ENCODE measurements around the gene PTPRT.

DNA sequence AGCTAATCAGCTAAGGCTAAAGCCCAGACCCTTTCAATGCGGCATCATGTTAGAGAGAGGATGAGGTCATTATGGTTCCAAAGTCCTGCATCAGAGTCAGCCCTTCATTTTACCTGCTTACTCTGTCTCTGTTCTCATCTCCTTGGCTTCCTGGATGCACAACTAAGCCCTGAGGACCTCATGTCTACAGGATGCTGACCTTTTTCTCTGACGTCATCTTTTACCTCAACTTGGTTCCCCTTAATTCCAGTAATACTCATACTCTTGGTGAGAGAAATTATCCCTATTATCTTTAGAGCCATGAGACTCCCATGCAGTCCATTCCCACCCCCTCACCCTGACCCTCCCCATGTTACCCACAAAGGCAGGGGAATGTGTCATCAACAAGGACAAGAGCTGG lies 935.0 kb downstream of the PTPRT start:
- TF ChIP-seq, protein P1, sequence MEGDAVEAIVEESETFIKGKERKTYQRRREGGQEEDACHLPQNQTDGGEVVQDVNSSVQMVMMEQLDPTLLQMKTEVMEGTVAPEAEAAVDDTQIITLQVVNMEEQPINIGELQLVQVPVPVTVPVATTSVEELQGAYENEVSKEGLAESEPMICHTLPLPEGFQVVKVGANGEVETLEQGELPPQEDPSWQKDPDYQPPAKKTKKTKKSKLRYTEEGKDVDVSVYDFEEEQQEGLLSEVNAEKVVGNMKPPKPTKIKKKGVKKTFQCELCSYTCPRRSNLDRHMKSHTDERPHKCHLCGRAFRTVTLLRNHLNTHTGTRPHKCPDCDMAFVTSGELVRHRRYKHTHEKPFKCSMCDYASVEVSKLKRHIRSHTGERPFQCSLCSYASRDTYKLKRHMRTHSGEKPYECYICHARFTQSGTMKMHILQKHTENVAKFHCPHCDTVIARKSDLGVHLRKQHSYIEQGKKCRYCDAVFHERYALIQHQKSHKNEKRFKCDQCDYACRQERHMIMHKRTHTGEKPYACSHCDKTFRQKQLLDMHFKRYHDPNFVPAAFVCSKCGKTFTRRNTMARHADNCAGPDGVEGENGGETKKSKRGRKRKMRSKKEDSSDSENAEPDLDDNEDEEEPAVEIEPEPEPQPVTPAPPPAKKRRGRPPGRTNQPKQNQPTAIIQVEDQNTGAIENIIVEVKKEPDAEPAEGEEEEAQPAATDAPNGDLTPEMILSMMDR (conservative IDR thresholded peaks at IDR 0.05; ENCODE audit: low read depth, low read length) = no peak
- no peak for TF ChIP-seq EZH2 (IDR thresholded peaks at IDR 0.05; ENCODE audit: borderline replicate concordance, low read depth, low read length, poor library complexity, severe bottlenecking)
